B cell (primary cell): ENCODE data around the gene GBX1. TPM values are rescaled to one million over a fixed set of nuclear protein-coding genes. Genes with fewer than 3 reads are reported as not detected.

Experiments
- ATAC-seq: fragments of 200-7000 bp; cut with Tn5 transposase; one replicate; pipeline ENCODE4 v1.10.0; 2021; ENCODE audit warnings: low read depth, mild to moderate bottlenecking, moderate number of reproducible peaks, moderate library complexity
- CTCF ChIA-PET: fragments of 350-600 bp; sonication (Branson Sonifier 250); formaldehyde crosslinking; loops from one replicate; lab custom pipeline; 2021; ENCODE audit warnings: antibody characterized with exemption, inconsistent platforms; lab: Charles Lee
- POLR2A ChIA-PET: fragments of 350-600 bp; sonication (Branson Sonifier 250); formaldehyde crosslinking; loops from one replicate; lab custom pipeline; 2021; ENCODE audit warnings: antibody characterized with exemption; lab: Charles Lee
- DNase-seq: peaks from one replicate; pipeline ENCODE4 v3.0.0; 2013
- H2AFZ ChIP-seq: 2 replicates; pipeline ENCODE4 v1.6.1; 2012; ENCODE audit warnings: mild to moderate bottlenecking, low read depth, low read length; ENCODE audit not compliant: insufficient read depth, poor library complexity, severe bottlenecking
- H3K27ac ChIP-seq, 2 donors: 1 replicate in 1 of 2; 2 replicates in 1 of 2; pipeline ENCODE4 v1.5.1; 2012 to 2013; ENCODE audit warnings: low read length in 2 of 2, mild to moderate bottlenecking in 2 of 2, moderate library complexity in 1 of 2
- H3K27me3 ChIP-seq, 4 experiments: fragments of 200-600 bp in 1 of 4; sonication (generic) in 1 of 4; replicated peaks in 1 of 4; 1 replicate in 2 of 4; 2 replicates in 2 of 4; pipeline versions ENCODE4 v1.6.1 to v1.7.0; 2013 to 2016; ENCODE audit warnings: low read length in 3 of 4, mild to moderate bottlenecking in 2 of 4, mixed read lengths in 1 of 4, moderate library complexity in 1 of 4; ENCODE audit not compliant: insufficient read depth in 4 of 4, control insufficient read depth in 3 of 4; ENCODE audit errors: control extremely low read depth in 1 of 4
- H3K36me3 ChIP-seq, 2 experiments: replicated peaks in 1 of 2; 1 replicate in 1 of 2; 2 replicates in 1 of 2; pipeline versions ENCODE4 v1.6.1 to v1.7.1; 2013; ENCODE audit warnings: low read length in 1 of 2; ENCODE audit not compliant: insufficient read depth in 2 of 2, control insufficient read depth in 1 of 2; ENCODE audit errors: control extremely low read depth in 1 of 2, extremely low read depth in 1 of 2
- H3K4me1 ChIP-seq, 2 donors: fragments of 200-600 bp in 1 of 2; sonication (generic) in 1 of 2; 1 replicate in 1 of 2; 2 replicates in 1 of 2; pipeline versions ENCODE4 v1.5.1 to v1.6.1; 2013 to 2017; ENCODE audit warnings: low read length in 2 of 2; ENCODE audit not compliant: control insufficient read depth in 2 of 2, insufficient read depth in 2 of 2
- H3K4me2 ChIP-seq: replicated peaks from 2 replicates; pipeline ENCODE3; 2012; ENCODE audit warnings: mild to moderate bottlenecking, low read depth, low read length; ENCODE audit not compliant: poor library complexity, severe bottlenecking
- H3K4me3 ChIP-seq, 5 experiments: fragments of 200-600 bp in 1 of 5; sonication (generic) in 1 of 5; 1 replicate in 3 of 5; 2 replicates in 2 of 5; pipeline versions ENCODE4 v1.5.1 to v1.7.0; 2011 to 2016; ENCODE audit warnings: low read length in 4 of 5, mild to moderate bottlenecking in 4 of 5, low read depth in 2 of 5, control low read depth in 1 of 5, moderate library complexity in 1 of 5; ENCODE audit not compliant: insufficient read depth in 1 of 5; ENCODE audit errors: control extremely low read depth in 1 of 5, extremely low read depth in 1 of 5
- H3K79me2 ChIP-seq: fragments of 200-600 bp; sonication (generic); one replicate; pipeline ENCODE4 v1.6.0; 2016; ENCODE audit warnings: low read length; ENCODE audit not compliant: control insufficient read depth, insufficient read depth
- H3K9ac ChIP-seq: fragments of 200-600 bp; sonication (generic); 2 replicates; pipeline ENCODE4 v1.6.1; 2017; ENCODE audit warnings: mild to moderate bottlenecking, low read length, moderate library complexity
- H3K9me3 ChIP-seq, 3 donors: one replicate each; pipeline versions ENCODE4 v1.6.1 to v1.7.1; 2013; ENCODE audit warnings: low read length in 2 of 3; ENCODE audit not compliant: control insufficient read depth in 2 of 3, insufficient read depth in 1 of 3; ENCODE audit errors: control extremely low read depth in 1 of 3
- H4K20me1 ChIP-seq: 2 replicates; pipeline ENCODE4 v1.6.0; 2012; ENCODE audit warnings: mild to moderate bottlenecking, low read length; ENCODE audit not compliant: insufficient read depth, control insufficient read depth, poor library complexity, severe bottlenecking
- H3K27ac Mint-ChIP-seq: one replicate; pipeline ENCODE4 v1.8.0; 2021; ENCODE audit warnings: mixed read lengths
- H3K27me3 Mint-ChIP-seq: one replicate; pipeline ENCODE4 v1.8.0; 2021; ENCODE audit warnings: mixed read lengths
- H3K4me1 Mint-ChIP-seq: one replicate; pipeline ENCODE4 v1.8.0; 2021; ENCODE audit warnings: mixed read lengths
- H3K4me3 Mint-ChIP-seq: one replicate; pipeline ENCODE4 v1.8.0; 2021; ENCODE audit warnings: mixed read lengths
- H3K9me3 Mint-ChIP-seq: one replicate; pipeline ENCODE4 v1.8.0; 2022; ENCODE audit warnings: mixed read lengths; ENCODE audit not compliant: insufficient read depth
- EZH2 ChIP-seq: IDR thresholded peaks from 2 replicates; pipeline ENCODE4 v1.6.1; 2012; ENCODE audit warnings: borderline replicate concordance, low read depth, mild to moderate bottlenecking, moderate library complexity, low read length; ENCODE audit not compliant: insufficient read depth, poor library complexity, severe bottlenecking
- WGBS: methylation state at CpG from one replicate; pipeline ENCODE4 v1.1.5; 2013; ENCODE audit warnings: missing lambda C conversion rate; ENCODE audit not compliant: insufficient coverage; 5-methylcytosine and 5-hydroxymethylcytosine counted together
- intact Hi-C: fragments of 100-400 bp; cut with micrococcal nuclease; formaldehyde crosslinking; loops from one replicate; pipeline ENCODE4 v1.10.0; 2022
- polyA plus RNA-seq: library from polyadenylated mRNA; depleted of rRNA; stranded (reverse); fragments of >200 nt; gene quantifications from 2 replicates; pipeline ENCODE4 v1.2.3, GENCODE V29; 2012
- total RNA-seq, 2 donors: library from RNA; stranded (reverse); fragments of 120-200 nt in 1 of 2; gene quantifications; 1 replicate in 1 of 2; 2 replicates in 1 of 2; pipeline versions ENCODE4 v1.2.3 to v1.2.4, GENCODE V29; 2013 to 2022
- TF ChIP-seq, protein P1 (sequence below): fragments of 200-600 bp; IDR thresholded peaks from one replicate; pipeline ENCODE4 v1.8.0; 2022; ENCODE audit warnings: antibody characterized with exemption, mild to moderate bottlenecking

The GBX1 gene
- total and polyA plus RNA-seq, 2 donors (not counting 1 experiment from before 2014, with no cell fraction given): not detected

DNA sequence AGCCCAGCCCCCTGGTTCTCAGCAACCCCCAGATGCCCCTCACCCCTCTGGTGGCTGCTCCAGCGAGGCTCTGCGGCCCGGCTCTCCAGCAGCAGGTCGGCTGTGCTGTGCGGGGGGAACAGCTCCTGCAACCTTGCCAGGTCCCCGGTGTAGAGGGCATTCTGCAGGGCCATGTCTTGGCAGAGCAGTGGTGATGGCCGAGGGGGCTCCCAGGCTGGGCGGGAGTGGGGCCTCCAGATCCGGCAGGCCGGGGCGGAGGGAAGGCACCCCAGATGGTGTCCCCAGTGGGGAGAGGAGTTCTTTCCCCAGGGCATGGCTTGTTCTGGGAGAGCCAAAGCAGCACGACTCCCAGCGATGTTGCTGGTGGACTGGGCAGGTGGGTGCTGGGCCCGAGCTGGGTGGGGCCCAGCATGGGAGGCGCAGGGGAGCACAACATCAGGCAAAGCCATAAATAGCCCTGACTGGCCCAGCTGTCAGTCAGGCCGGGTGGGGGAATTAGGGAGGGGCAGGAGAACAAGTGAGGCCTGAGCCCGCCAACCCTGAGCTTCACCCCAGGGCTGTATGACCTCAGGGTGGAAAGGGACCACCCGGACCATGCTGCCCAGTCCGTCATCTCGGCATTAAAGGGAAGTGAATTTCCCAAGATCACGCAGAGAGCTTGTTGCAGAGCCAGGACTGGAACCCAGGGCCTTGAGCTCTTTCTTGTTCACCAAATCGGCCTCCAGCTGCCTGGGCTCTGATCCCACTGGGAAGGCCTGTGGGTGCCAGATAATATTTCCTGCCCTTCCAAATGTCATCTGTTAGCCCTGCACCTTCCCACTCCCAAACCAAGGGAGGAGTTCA is 20.1 kb upstream of the GBX1 start:
- no peaks in the 10 kb centered on the region for H3K9me3 ChIP-seq
- DNase-seq (no peak), ATAC-seq (no peak)
- H3K79me2 ChIP-seq: no peaks in the 10 kb centered on the region
- peaks cover 0 to 8% (median 0%) of the 10 kb centered on the region in 4 experiments for H3K27me3 ChIP-seq
- peaks cover 4% of the 10 kb centered on the region for H3K4me1 Mint-ChIP-seq
- no peaks in the 10 kb centered on the region for H3K4me1 ChIP-seq
- WGBS: 78% methylated on average over 22 of the region's 22 CpGs
- intact Hi-C loops: no loop called here
- no peak overlapping the region for H3K4me3 ChIP-seq
- no peak overlapping the region for H2AFZ ChIP-seq
- ChIA-PET POLR2A (no interaction called here), CTCF (no interaction called here)
- no peak overlapping the region for H3K9ac ChIP-seq
- no peaks in the 10 kb centered on the region for H3K36me3 ChIP-seq
- H3K27ac Mint-ChIP-seq: no peak overlapping the region
- TF ChIP-seq EZH2: no peak
- H3K9me3 Mint-ChIP-seq: no peaks in the 10 kb centered on the region
- no peaks in the 10 kb centered on the region for H4K20me1 ChIP-seq
- H3K27me3 Mint-ChIP-seq: peaks cover 25% of the 10 kb centered on the region
- no peak overlapping the region for H3K4me3 Mint-ChIP-seq
- no peak overlapping the region for H3K4me2 ChIP-seq
- H3K27ac ChIP-seq: no peak overlapping the region

DNA sequence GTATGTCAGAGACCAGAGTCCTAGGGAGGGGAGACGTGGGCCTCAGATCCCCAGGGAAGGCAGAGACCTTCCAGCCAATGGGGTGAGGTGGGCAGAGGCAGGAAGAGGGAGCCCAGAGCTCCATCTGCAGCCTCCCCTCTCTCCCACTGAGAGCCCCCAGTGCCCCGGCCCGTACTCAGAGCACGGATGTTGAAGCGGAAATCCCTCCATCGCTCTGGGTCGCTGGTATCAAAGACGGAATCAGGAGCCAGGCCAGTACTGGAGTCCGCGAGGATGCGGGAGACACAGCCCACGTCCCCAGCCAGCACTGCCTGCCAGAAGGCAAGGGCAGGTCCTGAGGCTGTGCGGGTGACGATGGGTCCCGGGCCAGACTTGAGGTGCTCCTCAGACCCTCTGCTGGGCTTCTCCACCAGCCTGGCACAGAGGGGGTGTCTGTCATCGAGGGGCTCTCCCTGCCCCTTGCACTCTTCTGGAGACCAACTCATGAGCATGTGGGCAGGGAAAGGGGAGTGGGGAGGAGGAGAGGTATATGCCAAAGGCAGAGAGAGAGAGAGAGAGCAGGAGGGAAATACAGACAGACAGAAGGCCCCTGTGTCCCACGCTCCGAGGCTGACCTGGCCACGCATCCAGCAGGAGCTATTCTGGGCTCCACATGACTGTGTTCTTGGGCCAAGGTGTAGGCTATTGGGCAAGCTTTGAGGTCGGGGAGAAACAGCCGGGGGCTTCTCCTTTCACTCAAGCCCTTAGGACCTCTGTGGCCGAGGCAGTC is 19.3 kb upstream of the GBX1 start, which contains the start of gene ASB10:
TSS of gene ASB10 (minus strand) at position 611 of the 769 bp plus-strand sequence. CDS start at position 491, 120 bp downstream.
- no peaks in the 10 kb centered on the region for H3K4me1 ChIP-seq
- CTCF ChIA-PET: no interaction called here
- H3K4me3 ChIP-seq: no peak within 1 kb of the TSS
- H3K27ac ChIP-seq: no peak within 1 kb of the TSS
- Mint-ChIP-seq H3K9me3 (no peaks in the 10 kb centered on the region), H3K4me3 (no peak within 1 kb of the TSS), H3K27ac (no peak within 1 kb of the TSS), H3K27me3 (peaks cover 28% of the 10 kb centered on the region), H3K4me1 (peaks cover 4% of the 10 kb centered on the region)
- no peak for DNase-seq
- H4K20me1 ChIP-seq: no peaks in the 10 kb centered on the region
- no peaks in the 10 kb centered on the region for H3K9me3 ChIP-seq
- H2AFZ ChIP-seq: no peak within 1 kb of the TSS
- no peak for ATAC-seq
- H3K27me3 ChIP-seq: peaks cover 0 to 8% (median 0%) of the 10 kb centered on the region in 4 experiments
- intact Hi-C loops: no loop called here
- TF ChIP-seq, protein P1, sequence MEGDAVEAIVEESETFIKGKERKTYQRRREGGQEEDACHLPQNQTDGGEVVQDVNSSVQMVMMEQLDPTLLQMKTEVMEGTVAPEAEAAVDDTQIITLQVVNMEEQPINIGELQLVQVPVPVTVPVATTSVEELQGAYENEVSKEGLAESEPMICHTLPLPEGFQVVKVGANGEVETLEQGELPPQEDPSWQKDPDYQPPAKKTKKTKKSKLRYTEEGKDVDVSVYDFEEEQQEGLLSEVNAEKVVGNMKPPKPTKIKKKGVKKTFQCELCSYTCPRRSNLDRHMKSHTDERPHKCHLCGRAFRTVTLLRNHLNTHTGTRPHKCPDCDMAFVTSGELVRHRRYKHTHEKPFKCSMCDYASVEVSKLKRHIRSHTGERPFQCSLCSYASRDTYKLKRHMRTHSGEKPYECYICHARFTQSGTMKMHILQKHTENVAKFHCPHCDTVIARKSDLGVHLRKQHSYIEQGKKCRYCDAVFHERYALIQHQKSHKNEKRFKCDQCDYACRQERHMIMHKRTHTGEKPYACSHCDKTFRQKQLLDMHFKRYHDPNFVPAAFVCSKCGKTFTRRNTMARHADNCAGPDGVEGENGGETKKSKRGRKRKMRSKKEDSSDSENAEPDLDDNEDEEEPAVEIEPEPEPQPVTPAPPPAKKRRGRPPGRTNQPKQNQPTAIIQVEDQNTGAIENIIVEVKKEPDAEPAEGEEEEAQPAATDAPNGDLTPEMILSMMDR: no peak
- no peak for TF ChIP-seq EZH2
- H3K79me2 ChIP-seq: no peaks in the 10 kb centered on the region
- H3K4me2 ChIP-seq: no peak within 1 kb of the TSS
- WGBS: 94% methylated on average over 20 of the region's 22 CpGs
- no peaks in the 10 kb centered on the region for H3K36me3 ChIP-seq
- POLR2A ChIA-PET: no interaction called here
- H3K9ac ChIP-seq: no peak within 1 kb of the TSS
